ENCODE results near the gene BMP7. TPM values are rescaled to one million over a fixed set of nuclear protein-coding genes. Genes with fewer than 3 reads are reported as not detected.

The BMP7 gene
- total RNA-seq, 4 donors from 2014 or later = under 0.01 to 13.3 (median 0.36) TPM

DNA sequence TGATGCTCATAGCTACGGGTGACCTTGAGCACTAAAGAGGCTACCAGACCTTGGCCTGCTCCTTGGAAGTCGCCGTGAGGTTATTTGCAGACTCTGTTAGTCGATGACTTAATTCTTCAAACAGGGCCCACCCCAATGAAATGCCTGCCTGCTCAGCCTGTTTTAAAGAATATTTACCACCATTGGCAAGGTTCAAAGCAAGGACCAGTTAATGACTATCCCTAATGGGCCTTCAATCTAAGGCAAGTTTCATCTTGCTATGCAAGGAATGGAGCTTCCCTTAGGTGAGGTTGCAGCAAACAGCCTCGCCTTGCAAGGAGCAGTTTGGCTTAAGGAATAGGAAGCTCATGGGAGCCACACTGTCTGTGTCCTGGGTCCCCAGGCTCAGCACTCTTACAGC is 40.3 kb upstream of the BMP7 start:
- no peaks in the 10 kb centered on the region for H3K27me3 ChIP-seq
- intact Hi-C loops (cut with DNase I; ENCODE audit: low total_unique reads) = no loop called here
- DNase-seq = no peak
- TF ChIP-seq POLR2A (IDR thresholded peaks at IDR 0.05) = no peak
- no peak for TF ChIP-seq CTCF (IDR thresholded peaks at IDR 0.05)
- H3K27ac ChIP-seq = no peak overlapping the region
- no peaks in the 10 kb centered on the region for H3K9me3 ChIP-seq
- H3K4me1 ChIP-seq = no peaks in the 10 kb centered on the region
- H3K36me3 ChIP-seq = no peaks in the 10 kb centered on the region
- no peak overlapping the region for H3K4me3 ChIP-seq

GRCh38 chr20:57301026-57301425 is 34.6 kb upstream of the BMP7 start:
- Histone ChIP-seq H3K27me3 (no peaks in the 10 kb centered on the region), H3K36me3 (no peaks in the 10 kb centered on the region), H3K9me3 (no peaks in the 10 kb centered on the region), H3K27ac (no peak overlapping the region), H3K4me1 (no peaks in the 10 kb centered on the region), H3K4me3 (no peak overlapping the region)
- intact Hi-C loops (cut with DNase I; ENCODE audit: low total_unique reads) = no loop called here
- TF ChIP-seq CTCF (IDR thresholded peaks at IDR 0.05) (no peak), POLR2A (IDR thresholded peaks at IDR 0.05) (no peak)
- no peak for DNase-seq

DNA sequence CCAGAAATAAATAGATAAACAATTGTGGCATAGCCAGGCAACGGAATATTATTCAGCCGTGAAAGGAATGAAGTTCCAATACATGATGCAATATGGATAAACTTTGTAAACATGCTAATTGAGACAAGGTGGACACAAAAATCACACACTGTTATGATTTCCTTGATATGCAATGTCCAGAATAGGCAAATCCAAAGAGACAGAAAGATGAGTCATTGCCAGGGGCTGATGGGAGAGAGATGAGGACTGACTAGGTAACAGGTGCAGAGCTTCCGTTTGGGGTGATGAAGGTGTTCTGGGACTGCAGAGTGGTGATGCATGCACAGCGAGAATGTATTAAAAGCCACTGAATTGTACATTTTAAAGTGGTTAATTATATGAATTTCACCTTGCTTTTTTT is 32.0 kb upstream of the BMP7 start:
- H3K4me3 ChIP-seq = no peak overlapping the region
- H3K4me1 ChIP-seq = no peaks in the 10 kb centered on the region
- no peak overlapping the region for H3K27ac ChIP-seq
- no peaks in the 10 kb centered on the region for H3K9me3 ChIP-seq
- H3K27me3 ChIP-seq = no peaks in the 10 kb centered on the region
- TF ChIP-seq POLR2A (IDR thresholded peaks at IDR 0.05) (no peak), CTCF (IDR thresholded peaks at IDR 0.05) (no peak)
- H3K36me3 ChIP-seq = no peaks in the 10 kb centered on the region
- no peak for DNase-seq
- intact Hi-C loops (cut with DNase I; ENCODE audit: low total_unique reads) = no loop called here

DNA sequence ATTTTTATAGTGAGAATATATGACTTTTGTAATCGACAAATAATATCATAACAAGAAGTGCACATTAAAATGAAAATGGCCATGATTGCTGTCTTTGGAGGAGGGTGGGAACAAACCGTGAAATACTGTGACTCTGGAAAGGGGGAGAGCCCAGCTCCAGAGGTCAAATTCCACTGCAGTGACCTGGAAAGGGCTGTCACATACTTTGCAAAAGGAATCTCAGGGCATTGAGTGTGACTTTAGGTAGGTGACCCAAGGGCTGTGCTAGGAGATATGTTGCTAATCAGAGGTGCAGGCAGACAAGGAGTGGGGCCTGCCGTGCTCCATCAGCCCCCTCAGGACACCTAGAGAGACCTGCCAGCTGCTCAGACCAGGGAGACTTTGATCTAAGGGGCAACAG is 28.1 kb upstream of the BMP7 start:
- intact Hi-C loops (cut with DNase I; ENCODE audit: low total_unique reads) = no loop called here
- H3K4me1 ChIP-seq = no peaks in the 10 kb centered on the region
- H3K27ac ChIP-seq = no peak overlapping the region
- TF ChIP-seq POLR2A (IDR thresholded peaks at IDR 0.05) (no peak), CTCF (IDR thresholded peaks at IDR 0.05) (no peak)
- no peak overlapping the region for H3K4me3 ChIP-seq
- H3K36me3 ChIP-seq = no peaks in the 10 kb centered on the region
- no peaks in the 10 kb centered on the region for H3K27me3 ChIP-seq
- no peaks in the 10 kb centered on the region for H3K9me3 ChIP-seq
- DNase-seq = no peak

DNA sequence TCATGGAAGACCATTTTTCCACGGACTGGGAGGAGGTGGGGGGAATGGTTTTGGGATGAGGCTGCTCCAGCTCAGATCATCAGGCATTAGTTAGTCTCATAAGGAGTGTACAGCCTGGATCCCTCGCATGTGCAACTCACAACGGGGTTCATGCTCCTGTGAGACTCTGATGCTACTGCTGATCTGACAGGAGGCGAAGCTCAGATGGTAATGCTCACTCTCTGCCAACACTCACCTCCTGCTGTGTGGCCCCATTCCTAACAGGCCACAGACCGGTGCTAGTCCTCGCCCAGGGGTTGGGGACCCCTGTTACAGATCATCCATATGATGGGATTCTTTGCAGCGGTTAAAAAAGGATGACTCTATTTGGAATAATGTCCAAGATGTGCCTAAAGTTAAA is 27.6 kb upstream of the BMP7 start:
- Histone ChIP-seq H3K27me3 (no peaks in the 10 kb centered on the region), H3K27ac (no peak overlapping the region), H3K4me3 (no peak overlapping the region), H3K4me1 (no peaks in the 10 kb centered on the region), H3K36me3 (no peaks in the 10 kb centered on the region), H3K9me3 (no peaks in the 10 kb centered on the region)
- no peak for DNase-seq
- intact Hi-C loops (cut with DNase I; ENCODE audit: low total_unique reads) = no loop called here
- TF ChIP-seq CTCF (IDR thresholded peaks at IDR 0.05) (no peak), POLR2A (IDR thresholded peaks at IDR 0.05) (no peak)

Measured in uterus (tissue), 4 donors.